K562 (cell line): ENCODE results near the gene TUT1. TPM values are rescaled to one million over a fixed set of nuclear protein-coding genes. Genes with fewer than 3 reads are reported as not detected.
A peak's percentile ranks its signal among the peaks of the same experiment; 100 is the strongest.

Experiments used
- ARID3A ChIP-seq: IDR thresholded peaks from 2 replicates; pipeline ENCODE4 v1.6.1; 2012; ENCODE audit warnings: low read depth, low read length, improper control_type of control experiment, borderline replicate concordance
- DEAF1 ChIP-seq: fragments of 450-650 bp; formaldehyde crosslinking; IDR thresholded peaks from 2 replicates; pipeline ENCODE4 v1.4.0; 2020; ENCODE audit warnings: mild to moderate bottlenecking, moderate library complexity
- GABPA ChIP-seq: fragments of 200-800 bp; sonication (Bioruptor generic); conservative IDR thresholded peaks from 2 replicates; pipeline ENCODE4 v1.6.1; 2016; ENCODE audit warnings: low read depth, missing genetic modification characterization, missing compliant biosample characterization
- HMBOX1 ChIP-seq: sonication (generic); IDR thresholded peaks from 2 replicates; pipeline ENCODE4 v1.6.1; 2016
- NCOR1 ChIP-seq: fragments of 450-650 bp; IDR thresholded peaks from 2 replicates; pipeline ENCODE4 v1.6.1; 2016; ENCODE audit warnings: mild to moderate bottlenecking, moderate library complexity
- RAD21 ChIP-seq, 2 experiments: fragments of 250-450 bp in 1 of 2; fragments of 450-650 bp in 1 of 2; sonication (Bioruptor Pico) in 1 of 2; formaldehyde crosslinking in 1 of 2; IDR thresholded peaks in 1 of 2; conservative IDR thresholded peaks in 1 of 2; 2 replicates each; pipeline versions ENCODE4 v1.4.0 to v1.8.0; 2020 to 2022; ENCODE audit warnings: mild to moderate bottlenecking in 2 of 2, moderate library complexity in 1 of 2
- TFAM ChIP-seq: fragments of 250-450 bp; sonication (Bioruptor Pico); conservative IDR thresholded peaks from 2 replicates; pipeline ENCODE4 v1.5.0; 2021; ENCODE audit warnings: mild to moderate bottlenecking, moderate library complexity
- TOE1 ChIP-seq, 2 experiments: fragments of 450-650 bp in 1 of 2; sonication (generic) in 1 of 2; formaldehyde crosslinking in 1 of 2; IDR thresholded peaks; 2 replicates each; pipeline versions ENCODE4 v1.7.1 to v1.8.0; 2016 to 2022; ENCODE audit warnings: borderline replicate concordance in 2 of 2, mild to moderate bottlenecking in 2 of 2, antibody characterized with exemption in 1 of 2, inconsistent platforms in 1 of 2, low read depth in 1 of 2, missing genetic modification reagents in 1 of 2, moderate library complexity in 1 of 2
- ZNF717 ChIP-seq: fragments of 250-450 bp; sonication (Bioruptor Pico); IDR thresholded peaks from 2 replicates; pipeline ENCODE4 v1.5.0; 2021
- polyA plus RNA-seq, 8 experiments: library from polyadenylated mRNA; depleted of rRNA in 4 of 8; stranded (reverse) in 5 of 8; unstranded in 3 of 8; fragments of >200 nt; fragmentation: Nextera tagmentation in 2 of 8; fragmentation: Illumina TruSeq in 1 of 8; extraction: Ambion mirVana in 2 of 8; extraction: Trizol in 1 of 8; gene quantifications; 2 replicates each; pipeline versions ENCODE4 v1.2.1 to v1.2.3, GENCODE V29; 2011 to 2014; ENCODE audit warnings: inconsistent platforms in 1 of 8, missing spikeins in 1 of 8
- total RNA-seq, 7 experiments: library from RNA; depleted of rRNA in 6 of 7; stranded (reverse); fragments of >200 nt in 6 of 7; fragmentation: Illumina TruSeq in 2 of 7; extraction: Trizol in 2 of 7; gene quantifications; 2 replicates each; pipeline versions ENCODE4 v1.2.1 to v1.2.3, GENCODE V29; 2011 to 2021; ENCODE audit warnings: low replicate concordance in 1 of 7

The TUT1 gene
- total and polyA plus RNA-seq, 9 of the 15 experiments (the other 6 are each of a cell fraction or from before 2014, with no cell fraction given) = 0.66 to 44.3 (median 15.7) TPM

GRCh38 chr11:62612366-62613290, 21.3 kb upstream of the TUT1 start, which contains the start of the genes EML3 and ROM1 (continued):
- no peak for TF ChIP-seq HMBOX1
- peak; percentile 72 for TF ChIP-seq GABPA (tag)
- peak; percentile 54 for TF ChIP-seq NCOR1
- TF ChIP-seq ARID3A = no peak
- no peak for TF ChIP-seq TFAM (CRISPR knock-in tag)
- peak; percentile 56 to 64 for TF ChIP-seq RAD21 (CRISPR knock-in tag; conservative IDR thresholded peaks at IDR 0.05 in 1 of 2, IDR thresholded peaks at IDR 0.05 in 1 of 2)
- TF ChIP-seq TOE1 (IDR thresholded peaks at IDR 0.05; ENCODE audit: borderline replicate concordance) = no peak
- TF ChIP-seq TOE1 (CRISPR knock-in tag; IDR thresholded peaks at IDR 0.05; ENCODE audit: borderline replicate concordance, low read depth) = no peak
- TF ChIP-seq ZNF717 (CRISPR knock-in tag) = no peak
- peak; percentile 41; the same call in 1 of the 2 replicates for TF ChIP-seq DEAF1 (CRISPR knock-in tag)
